Sigmoid colon (tissue), 3 donors: ENCODE measurements around the gene ADAMTS7.
"Not testable (repeated sequence)": the region's sequence is repeated elsewhere in the genome, so short reads cannot be mapped to it uniquely, and the experiment has no call there.

ENCODE experiments used
- CTCF ChIP-seq, 4 experiments: fragments of 450-650 bp in 3 of 4; fragments of 200-600 bp in 1 of 4; IDR thresholded peaks; one replicate each; pipeline ENCODE4 v1.5.1; 2016 to 2019; ENCODE audit warnings: antibody characterized with exemption in 4 of 4, mild to moderate bottlenecking in 3 of 4, moderate library complexity in 2 of 4
- POLR2A ChIP-seq, 2 donors: fragments of 450-650 bp; IDR thresholded peaks; one replicate each; pipeline ENCODE4 v1.6.1; 2016; ENCODE audit warnings: antibody characterized with exemption in 2 of 2, mild to moderate bottlenecking in 2 of 2, moderate library complexity in 2 of 2

- TF ChIP-seq CTCF, POLR2A (IDR thresholded peaks at IDR 0.05): not testable (repeated sequence)
Observed at GRCh38 chr15:78777290-78777952, 33.8 kb downstream of the ADAMTS7 start.
